ENCODE measurements around the gene SLFNL1.

DNA sequence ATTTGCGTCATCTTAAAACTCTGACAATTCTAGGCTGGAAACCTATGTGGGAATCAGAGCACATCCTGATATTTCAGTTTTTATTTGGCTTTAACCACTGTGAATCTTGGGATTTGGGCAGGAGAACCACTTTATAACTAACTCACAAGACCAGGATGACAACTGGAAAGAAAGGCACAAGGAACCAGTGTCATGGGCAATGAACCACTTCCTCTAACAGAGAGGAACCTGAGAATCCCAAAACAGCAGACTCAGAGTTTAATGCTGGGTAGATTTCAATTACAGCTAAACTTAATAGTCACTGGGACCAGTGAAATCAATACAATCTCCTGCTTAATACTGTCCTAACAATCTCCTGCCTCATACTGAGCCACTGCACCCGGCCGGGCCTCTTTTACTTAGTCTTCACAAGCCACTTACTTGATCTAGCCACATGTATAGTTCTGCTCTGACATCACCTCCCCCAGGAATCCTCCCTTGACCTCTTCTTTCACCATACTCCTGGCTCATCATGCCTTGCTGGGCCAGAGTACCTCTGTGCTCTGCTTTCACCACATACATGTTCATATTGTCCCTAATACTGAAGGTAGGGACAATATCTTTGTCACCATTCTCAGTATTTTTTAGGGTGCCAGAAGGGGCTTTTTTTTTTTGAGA, 20.2 kb upstream of the SLFNL1 start:
- TF ChIP-seq CTCF (IDR thresholded peaks at IDR 0.05) (no peak), EZH2 (IDR thresholded peaks at IDR 0.05; ENCODE audit: borderline replicate concordance, insufficient read depth, low read depth, low read length, poor library complexity, severe bottlenecking) (no peak)

Data from B cell (primary cell).